HEK293T (cell line): ENCODE data around the gene PTPRG.

ENCODE experiments used
- ARNT ChIP-seq: fragments of 450-650 bp; IDR thresholded peaks from 2 replicates; pipeline ENCODE4 v1.6.1; 2017; ENCODE audit warnings: mild to moderate bottlenecking
- BHLHE40 ChIP-seq: fragments of 450-650 bp; IDR thresholded peaks from 2 replicates; pipeline ENCODE4 v1.6.1; 2016; ENCODE audit warnings: mild to moderate bottlenecking, moderate library complexity, borderline replicate concordance
- ELF4 ChIP-seq: fragments of 450-650 bp; IDR thresholded peaks from 2 replicates; pipeline ENCODE4 v1.6.1; 2017; ENCODE audit warnings: antibody characterized with exemption
- FOXA1 ChIP-seq: fragments of 450-650 bp; IDR thresholded peaks from 2 replicates; pipeline ENCODE4 v1.6.1; 2016; ENCODE audit warnings: mild to moderate bottlenecking
- FOXM1 ChIP-seq: fragments of 450-650 bp; IDR thresholded peaks from 2 replicates; pipeline ENCODE4 v1.6.1; 2017; ENCODE audit warnings: mild to moderate bottlenecking, borderline replicate concordance
- LEF1 ChIP-seq: fragments of 450-650 bp; IDR thresholded peaks from 2 replicates; pipeline ENCODE4 v1.6.1; 2017; ENCODE audit warnings: mild to moderate bottlenecking, borderline replicate concordance
- NFRKB ChIP-seq: fragments of 450-650 bp; IDR thresholded peaks from 2 replicates; pipeline ENCODE4 v1.6.1; 2016; ENCODE audit warnings: mild to moderate bottlenecking, moderate library complexity
- PKNOX1 ChIP-seq: fragments of 450-650 bp; IDR thresholded peaks from 2 replicates; pipeline ENCODE4 v1.6.1; 2016
- SUZ12 ChIP-seq: fragments of 450-650 bp; IDR thresholded peaks from 2 replicates; pipeline ENCODE4 v1.6.1; 2016; ENCODE audit warnings: mild to moderate bottlenecking
- TARDBP ChIP-seq: fragments of 450-650 bp; IDR thresholded peaks from 2 replicates; pipeline ENCODE4 v1.6.1; 2016
- ZNF384 ChIP-seq: fragments of 450-650 bp; IDR thresholded peaks from 2 replicates; pipeline ENCODE4 v1.6.1; 2016

GRCh38 chr3:61691466-61691865, 130.1 kb downstream of the PTPRG start:
- TF ChIP-seq FOXM1 = no peak
- no peak for TF ChIP-seq BHLHE40
- no peak for TF ChIP-seq ARNT
- TF ChIP-seq NFRKB = no peak
- TF ChIP-seq ELF4 = no peak
- TF ChIP-seq ZNF384 = no peak
- TF ChIP-seq SUZ12 = no peak
- TF ChIP-seq TARDBP = no peak
- TF ChIP-seq FOXA1 = no peak
- TF ChIP-seq LEF1 = no peak
- TF ChIP-seq PKNOX1 = no peak
